Right renal pelvis (tissue), 4 donors: Measurements from ENCODE around the gene ALAD. TPM values are rescaled to one million over a fixed set of nuclear protein-coding genes. Genes with fewer than 3 reads are reported as not detected.

Experiments used
- DNase-seq, 4 donors: peaks; one replicate each; pipeline ENCODE4 v3.0.0-alpha.2; 2013; ENCODE audit warnings: low read depth in 4 of 4, low spot score in 3 of 4, missing footprints in 1 of 4
- polyA plus RNA-seq, 4 donors: library from polyadenylated mRNA; unstranded; fragments of 120-200 nt; gene quantifications; one replicate each; pipeline ENCODE4 v1.2.1, GENCODE V29; 2013; ENCODE audit not compliant: insufficient read length in 4 of 4

ALAD gene
- polyA plus RNA-seq, 4 donors = 41.6 to 46.7 (median 43.5) TPM

DNA sequence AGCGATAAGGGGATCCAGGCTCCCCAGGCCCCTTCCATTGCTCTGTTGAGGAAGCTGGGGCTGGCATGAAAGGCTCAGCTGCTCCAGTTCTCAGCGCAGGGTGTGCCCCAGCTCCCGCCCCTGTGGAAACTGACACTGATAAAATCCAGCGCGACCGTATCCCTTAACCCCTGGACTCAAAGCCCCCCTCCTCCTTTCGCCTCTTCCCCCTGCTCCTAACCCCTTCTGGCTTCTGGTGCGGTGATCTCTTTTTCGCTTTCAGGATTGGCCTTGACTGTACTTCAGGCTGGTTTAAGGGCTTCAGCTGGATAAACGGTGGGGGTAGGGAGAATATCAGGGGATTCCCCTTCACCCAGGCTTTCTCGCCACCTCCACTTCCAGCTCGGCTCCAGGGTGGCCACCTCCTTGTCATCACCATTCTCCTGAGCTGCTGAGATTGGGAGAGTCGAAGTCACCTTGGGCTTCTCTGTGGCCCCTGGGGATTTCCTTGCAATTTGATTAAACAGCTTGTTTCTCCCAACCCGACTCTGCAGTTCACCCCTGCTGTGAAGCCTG lies 50.9 kb downstream of the ALAD start:
- no peak for DNase-seq

DNA sequence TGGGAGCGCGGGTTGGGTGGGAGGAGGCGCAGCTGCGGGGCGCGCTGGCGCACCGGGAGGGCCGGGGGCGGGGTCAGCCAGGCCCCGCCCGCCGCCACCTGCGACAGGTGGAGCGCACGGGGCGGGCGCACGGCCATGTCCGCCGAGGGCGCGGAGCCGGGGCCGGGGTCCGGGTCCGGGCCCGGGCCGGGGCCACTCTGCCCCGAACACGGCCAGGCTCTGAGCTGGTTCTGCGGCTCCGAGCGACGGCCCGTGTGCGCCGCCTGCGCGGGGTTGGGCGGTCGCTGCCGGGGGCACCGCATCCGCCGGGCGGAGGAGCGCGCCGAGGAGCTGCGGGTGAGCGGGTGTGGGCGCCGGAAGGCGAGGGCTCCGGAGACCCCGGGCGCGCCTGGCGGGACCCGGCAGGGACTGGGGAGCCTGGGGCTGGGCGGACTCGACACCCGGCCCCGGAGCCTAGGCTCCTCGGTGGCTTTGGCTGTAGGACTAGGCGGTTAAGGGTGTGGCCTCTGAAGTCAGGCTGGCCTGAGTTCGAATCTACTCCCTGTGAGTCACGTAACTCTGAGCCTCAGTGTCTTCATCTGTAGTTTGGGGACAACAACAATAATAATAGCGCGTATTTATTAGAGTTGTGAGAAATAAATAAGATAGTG lies 51.5 kb downstream of the ALAD start, which contains the start of gene BSPRY:
TSS of gene BSPRY (plus strand) at position 97 of the 650 bp plus-strand sequence. CDS start at position 136, 39 bp downstream.
- no peak for DNase-seq

DNA sequence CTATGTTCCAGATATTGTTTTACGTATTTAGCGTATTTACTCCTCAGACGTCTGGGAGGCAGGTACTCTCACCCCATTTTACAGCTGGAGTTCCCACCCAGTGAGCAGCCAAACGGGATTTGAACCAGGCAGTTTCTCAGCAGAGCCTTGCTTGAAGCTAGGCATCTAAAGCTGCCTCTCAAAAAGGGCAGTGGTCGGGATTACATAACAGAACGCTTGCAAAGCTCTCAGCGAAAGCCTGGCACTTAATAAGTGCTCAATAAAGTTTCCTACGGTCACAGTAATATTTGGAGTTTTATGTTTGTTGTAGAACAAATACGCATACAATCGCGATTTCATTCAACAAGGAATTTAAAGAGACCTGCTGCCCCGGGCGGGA lies 52.0 kb downstream of the ALAD start:
- DNase-seq = no peak

DNA sequence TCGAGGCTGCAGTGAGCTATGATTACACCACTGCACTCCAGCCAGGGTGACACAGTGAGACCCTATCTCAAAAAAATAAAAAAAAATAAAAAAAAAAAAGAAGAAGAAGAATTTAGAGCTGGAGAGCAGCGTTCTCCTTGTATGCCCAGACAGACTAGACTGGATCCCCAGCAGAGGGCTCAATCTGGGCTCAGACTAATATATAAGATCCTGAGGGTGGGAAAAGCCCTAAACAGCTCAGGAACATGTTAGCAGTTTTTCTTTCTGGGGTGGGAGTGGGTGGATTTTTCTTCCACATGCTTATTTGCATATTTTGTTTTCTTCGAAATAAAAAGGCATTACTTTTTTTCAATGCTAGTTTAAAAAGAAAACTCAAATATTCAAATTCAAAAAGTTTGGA lies 52.6 kb downstream of the ALAD start:
- DNase-seq = no peak

DNA sequence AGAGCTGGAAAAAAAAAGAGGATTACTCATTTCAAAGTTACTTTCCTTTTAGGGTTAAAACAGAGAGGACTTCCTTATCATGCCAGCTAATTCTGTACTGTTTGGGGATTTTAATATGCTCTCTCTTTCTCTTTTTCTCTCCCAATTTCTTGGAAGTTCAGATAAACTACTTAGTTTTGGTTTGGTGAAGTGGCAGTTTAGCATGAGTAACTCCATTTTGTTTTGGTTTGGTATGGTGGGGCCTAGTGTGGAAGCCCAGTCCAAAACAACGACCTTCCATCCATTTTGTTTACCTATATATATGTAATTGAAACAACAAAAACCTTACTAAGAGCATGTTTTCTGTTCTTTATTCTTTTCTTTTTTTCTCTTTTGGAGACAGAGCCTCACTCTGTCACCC lies 55.4 kb downstream of the ALAD start:
- DNase-seq = no peak

DNA sequence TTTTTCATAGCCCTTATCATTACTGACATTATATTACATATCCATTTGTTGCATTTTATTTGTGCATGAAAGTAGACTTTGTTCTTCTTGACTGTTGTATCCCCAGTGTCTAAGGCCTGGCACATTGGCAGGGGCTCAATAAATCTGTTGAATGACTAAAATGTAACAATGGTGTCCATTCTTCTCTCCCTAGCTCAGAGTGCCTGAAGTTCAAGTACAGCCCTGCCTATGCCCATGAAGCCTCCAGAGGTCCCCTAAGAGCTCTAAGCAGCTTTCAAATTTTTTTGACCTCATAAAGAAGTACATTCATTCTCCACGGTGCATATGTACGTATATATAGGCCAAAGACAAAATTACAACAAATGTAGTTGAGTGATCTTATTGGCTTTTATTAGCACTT lies 55.9 kb downstream of the ALAD start:
- no peak for DNase-seq

DNA sequence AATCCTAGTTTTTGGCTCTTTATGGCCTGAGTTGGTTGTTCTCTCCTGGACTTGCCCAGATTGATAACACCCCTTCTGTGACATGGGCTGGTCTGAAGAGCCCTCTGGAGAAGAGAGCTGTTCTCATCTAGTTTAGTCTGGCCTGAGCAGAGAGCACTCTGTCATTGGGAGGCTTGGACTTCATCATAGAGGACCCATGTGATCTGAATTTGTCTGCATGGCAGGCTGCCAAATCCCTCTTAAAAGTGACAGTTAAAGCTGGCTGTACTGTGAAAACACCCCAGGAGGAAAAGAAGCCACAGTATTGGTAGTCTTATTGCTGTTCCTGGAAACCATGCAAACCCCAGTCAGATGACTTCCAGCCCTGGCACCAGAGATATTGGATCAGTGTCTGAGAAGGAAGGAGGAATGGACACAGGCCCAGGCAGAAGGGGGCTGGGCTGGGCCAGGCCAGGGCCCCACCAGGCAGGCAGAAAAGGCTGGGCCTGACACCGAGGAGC lies 57.3 kb downstream of the ALAD start:
- peak in 3 of 4 donors; percentile 46 to 67 (median 56) for DNase-seq

DNA sequence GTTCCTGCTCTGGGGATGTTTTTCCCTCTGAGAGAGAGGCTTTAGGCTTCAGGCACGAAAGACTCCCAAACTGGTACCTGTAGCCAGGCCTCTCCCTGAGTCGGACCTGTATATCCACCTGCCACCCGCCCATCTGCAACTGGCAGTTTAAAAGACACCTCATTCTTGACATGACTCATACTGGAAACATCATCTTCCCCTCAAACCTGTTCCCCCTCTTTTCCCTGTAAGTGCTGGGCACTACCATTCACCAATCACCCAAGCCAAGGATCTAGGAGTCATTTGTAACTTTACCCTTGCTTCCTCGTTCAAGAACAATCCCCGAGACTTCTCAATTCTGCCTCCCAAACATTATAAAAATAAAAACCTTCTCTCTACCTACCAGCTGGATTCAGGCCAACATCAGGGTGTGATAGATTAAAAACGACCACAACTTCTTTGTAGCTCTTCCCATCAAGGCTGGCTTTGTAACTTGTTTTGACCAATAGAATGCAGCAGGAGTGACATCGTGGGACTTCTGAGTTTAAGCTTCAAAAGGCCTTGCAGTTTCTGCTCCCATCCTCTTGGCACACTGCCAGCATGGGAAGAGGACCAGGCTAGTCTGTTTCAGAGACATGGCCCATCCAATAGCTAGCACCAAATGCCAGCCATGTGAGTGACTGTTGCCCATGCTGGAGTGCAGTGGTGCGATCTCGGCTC lies 59.2 kb downstream of the ALAD start:
- DNase-seq = no peak

DNA sequence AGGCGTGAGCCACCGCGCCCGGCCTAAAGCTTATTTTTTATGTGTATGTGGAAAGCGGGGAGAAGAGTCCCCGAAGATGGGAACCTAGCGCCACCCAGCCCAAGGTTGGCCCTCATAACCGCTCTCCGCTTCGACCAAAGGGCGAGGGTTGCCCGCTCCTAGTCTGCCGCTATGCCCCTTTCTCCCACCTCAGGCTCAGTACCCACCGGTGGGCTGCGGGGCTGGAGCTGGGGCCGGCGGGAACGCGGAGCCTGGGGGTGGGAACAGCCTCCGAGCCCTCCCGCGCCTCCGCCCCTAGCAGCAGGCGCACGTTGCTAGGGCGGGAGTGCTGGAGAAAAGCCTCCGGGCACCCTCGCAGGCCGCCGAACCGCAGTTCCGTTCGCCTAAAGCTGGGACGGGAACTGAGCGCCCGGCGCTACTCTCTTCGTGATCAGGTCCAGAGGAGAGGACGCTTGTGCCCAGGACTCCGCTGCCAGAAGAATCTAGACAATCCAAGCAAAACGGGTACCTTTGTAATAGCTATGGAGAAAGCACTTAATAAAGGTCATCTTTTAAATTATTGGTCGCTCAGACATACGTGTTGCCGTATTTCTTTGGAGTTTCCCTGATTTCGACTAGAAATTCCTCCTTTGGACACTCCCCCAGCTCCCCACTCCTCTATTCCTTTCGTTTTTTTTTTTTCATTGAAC lies 60.9 kb downstream of the ALAD start, which contains the start of gene WDR31:
TSS of gene WDR31 (minus strand) at position 265 of the 689 bp plus-strand sequence. CDS start 8,253 bp downstream, outside the sequence.
- DNase-seq = peak; percentile 78 to 85 (median 83)

DNA sequence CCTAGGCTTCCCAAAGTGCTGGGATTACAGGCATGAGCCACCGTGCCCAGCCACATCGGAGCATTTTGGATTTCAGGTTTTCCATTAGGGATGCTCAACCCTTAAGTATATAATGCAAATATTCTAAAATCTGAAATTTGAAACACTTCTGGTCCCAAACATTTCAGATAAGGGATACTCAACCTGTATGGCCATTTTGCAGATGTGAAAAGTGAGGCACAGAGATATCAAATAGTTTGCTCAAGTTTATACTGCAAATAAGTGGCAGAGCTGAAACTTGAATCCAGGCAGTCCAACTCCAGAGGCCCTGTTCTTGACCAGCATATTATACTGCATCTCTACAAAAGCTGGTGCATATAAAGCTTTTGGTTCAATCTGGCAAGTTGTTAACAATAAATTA lies 63.4 kb downstream of the ALAD start:
- no peak for DNase-seq

Other genes starting within 250 kb of the ALAD start
- 10 to 100 TPM; 26.1 to 30.0 (median 29.7) TPM for gene FKBP15, start 180.0 kb downstream of the ALAD start, polyA plus RNA-seq
- 10 to 100 TPM; 25.5 to 29.6 (median 26.6) TPM for gene SLC31A1, start 179.7 kb downstream of the ALAD start, polyA plus RNA-seq
- gene CDC26, start 125.7 kb downstream of the ALAD start, polyA plus RNA-seq = 10 to 100 TPM; 37.7 to 44.5 (median 43.4) TPM
- 10 to 100 TPM; 36.6 to 41.3 (median 38.7) TPM for gene PRPF4, start 125.6 kb downstream of the ALAD start, polyA plus RNA-seq
- 1 to 10 TPM; 4.9 to 7.5 (median 6.3) TPM for gene RNF183, start 97.9 kb downstream of the ALAD start, polyA plus RNA-seq
- gene WDR31, start 61.0 kb downstream of the ALAD start, polyA plus RNA-seq = 1 to 10 TPM; 6.2 to 8.4 (median 7.3) TPM
- 10 to 100 TPM in 2 of 4 donors, 1 to 10 TPM in 2; 9.2 to 10.3 (median 9.9) TPM for gene BSPRY, start 51.7 kb downstream of the ALAD start, polyA plus RNA-seq
- 10 to 100 TPM; 30.3 to 40.3 (median 35.5) TPM for gene HDHD3, start 24.3 kb downstream of the ALAD start, polyA plus RNA-seq
- gene POLE3, start 9.4 kb upstream of the ALAD start, polyA plus RNA-seq = 10 to 100 TPM; 65.4 to 72.9 (median 69.2) TPM
- gene C9orf43, start 9.5 kb upstream of the ALAD start, polyA plus RNA-seq = under 1 TPM; 0.47 to 0.99 (median 0.81) TPM
- 10 to 100 TPM; 43.4 to 49.3 (median 45.9) TPM for gene RGS3, start 62.4 kb upstream of the ALAD start, polyA plus RNA-seq